Inflammatory macrophage treated with lipopolysaccharide for 1 hour (primary cell): ENCODE data around the gene KLHL22.
"Not testable (repeated sequence)": the region's sequence is repeated elsewhere in the genome, so short reads cannot be mapped to it uniquely, and the experiment has no call there.

Experiments used
- DNase-seq, 2 donors: peaks; one replicate each; pipeline ENCODE4 v3.0.0-alpha.2; 2020 to 2022

Gene KLHL22, protein sequence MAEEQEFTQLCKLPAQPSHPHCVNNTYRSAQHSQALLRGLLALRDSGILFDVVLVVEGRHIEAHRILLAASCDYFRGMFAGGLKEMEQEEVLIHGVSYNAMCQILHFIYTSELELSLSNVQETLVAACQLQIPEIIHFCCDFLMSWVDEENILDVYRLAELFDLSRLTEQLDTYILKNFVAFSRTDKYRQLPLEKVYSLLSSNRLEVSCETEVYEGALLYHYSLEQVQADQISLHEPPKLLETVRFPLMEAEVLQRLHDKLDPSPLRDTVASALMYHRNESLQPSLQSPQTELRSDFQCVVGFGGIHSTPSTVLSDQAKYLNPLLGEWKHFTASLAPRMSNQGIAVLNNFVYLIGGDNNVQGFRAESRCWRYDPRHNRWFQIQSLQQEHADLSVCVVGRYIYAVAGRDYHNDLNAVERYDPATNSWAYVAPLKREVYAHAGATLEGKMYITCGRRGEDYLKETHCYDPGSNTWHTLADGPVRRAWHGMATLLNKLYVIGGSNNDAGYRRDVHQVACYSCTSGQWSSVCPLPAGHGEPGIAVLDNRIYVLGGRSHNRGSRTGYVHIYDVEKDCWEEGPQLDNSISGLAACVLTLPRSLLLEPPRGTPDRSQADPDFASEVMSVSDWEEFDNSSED

DNA sequence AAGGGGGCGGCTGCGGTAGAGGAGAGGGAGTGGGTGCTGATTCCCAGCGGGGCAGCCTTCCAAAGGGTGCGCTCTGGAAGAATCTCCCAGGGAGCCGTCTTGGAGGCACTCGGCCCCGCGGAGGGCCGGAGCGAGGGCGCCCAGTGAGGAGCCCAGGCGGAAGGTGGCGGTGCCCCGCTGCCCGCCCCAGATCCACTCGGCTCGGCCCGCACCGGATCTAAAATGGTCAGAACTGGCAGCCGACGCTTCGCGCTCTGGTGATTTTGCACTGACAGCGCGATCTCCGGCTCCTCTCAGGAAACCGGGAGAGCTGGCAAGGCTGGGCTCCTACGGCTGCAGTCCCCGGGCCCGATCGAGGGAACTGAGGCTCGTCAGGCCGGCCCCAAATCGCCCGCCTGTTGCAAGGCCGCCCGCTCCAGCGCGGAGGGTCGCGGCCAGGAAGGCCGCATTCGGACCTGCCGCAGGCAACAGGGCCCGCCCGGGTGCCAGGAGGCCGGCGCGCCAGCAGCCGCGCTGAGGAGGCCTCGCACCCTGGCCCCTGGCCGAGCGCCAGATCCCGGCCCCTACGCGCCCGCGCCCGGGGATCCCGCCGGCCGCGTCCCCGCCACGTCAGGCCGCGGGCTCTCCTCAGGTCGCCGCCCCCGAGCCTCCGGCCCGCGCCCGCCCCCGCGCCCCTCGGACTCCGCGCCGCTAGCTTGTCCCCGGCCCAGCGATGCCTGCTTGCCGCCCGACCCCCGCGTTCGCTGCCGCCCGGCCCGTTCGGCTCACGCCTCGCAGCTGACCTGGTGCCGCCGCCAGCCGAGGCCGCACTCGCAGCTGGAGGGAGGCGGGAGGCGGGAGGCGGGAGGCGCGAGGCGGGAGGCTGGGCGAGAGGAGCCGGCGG, at the start of gene KLHL22:
Gene KLHL22, minus strand, starts transcription at position 818 of the 883 bp plus-strand sequence. CDS start 6,584 bp downstream, outside the sequence.
- peak; percentile 14 to 22 for DNase-seq

DNA sequence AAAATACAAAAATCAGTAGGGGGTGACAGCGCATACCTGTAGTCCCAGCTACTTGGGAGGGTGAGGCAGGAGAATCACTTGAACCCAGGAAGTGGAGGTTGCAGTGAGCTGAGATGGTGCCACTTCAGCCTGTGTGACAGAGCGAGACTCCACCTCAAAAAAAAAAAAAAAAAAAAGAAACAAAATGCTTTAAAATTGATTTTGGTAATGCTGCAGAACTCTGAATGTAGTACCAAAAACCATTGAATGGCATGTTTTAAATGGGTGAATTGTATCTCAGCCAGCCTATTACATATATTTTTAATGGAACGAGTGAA, 49.7 kb upstream of the KLHL22 start:
- DNase-seq, result not testable (repeated sequence)

DNA sequence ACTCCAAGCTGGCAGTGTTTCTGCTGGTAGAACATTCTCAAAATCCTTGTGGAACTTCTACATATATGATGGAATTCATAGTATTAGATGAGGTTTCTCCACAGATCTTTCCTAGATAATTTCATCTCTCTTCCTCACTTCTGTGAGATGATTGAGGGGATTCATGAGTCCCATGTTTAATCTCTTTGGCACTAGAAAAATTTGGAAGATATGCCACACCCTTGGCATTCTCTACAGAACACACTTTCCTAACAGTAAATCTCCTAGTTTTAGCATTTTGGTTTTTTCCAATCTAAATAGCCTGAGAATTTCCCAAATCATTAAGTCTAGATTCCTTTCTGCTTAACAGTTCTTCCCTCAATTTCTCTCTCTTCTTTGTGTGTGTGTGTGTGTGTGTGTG, 47.1 kb upstream of the KLHL22 start:
- DNase-seq, result no peak

DNA sequence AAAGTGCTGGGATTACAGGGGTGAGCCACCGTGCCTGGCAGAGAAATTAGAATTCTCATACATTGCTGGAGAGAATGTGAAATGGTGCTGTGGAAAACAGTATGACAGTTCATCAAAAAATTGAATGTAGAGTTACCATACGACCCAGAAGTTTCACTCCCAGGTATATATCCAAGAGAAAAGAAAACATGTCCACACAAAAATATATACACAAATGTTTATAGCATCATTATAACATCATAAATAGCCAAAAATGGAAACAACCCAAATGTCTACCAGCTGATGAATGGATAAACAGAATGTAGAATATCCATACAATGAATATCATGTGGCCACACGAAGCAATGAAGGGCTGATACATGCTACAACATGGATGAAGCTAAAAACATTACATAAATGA, 46.5 kb upstream of the KLHL22 start:
- DNase-seq, result no peak

DNA sequence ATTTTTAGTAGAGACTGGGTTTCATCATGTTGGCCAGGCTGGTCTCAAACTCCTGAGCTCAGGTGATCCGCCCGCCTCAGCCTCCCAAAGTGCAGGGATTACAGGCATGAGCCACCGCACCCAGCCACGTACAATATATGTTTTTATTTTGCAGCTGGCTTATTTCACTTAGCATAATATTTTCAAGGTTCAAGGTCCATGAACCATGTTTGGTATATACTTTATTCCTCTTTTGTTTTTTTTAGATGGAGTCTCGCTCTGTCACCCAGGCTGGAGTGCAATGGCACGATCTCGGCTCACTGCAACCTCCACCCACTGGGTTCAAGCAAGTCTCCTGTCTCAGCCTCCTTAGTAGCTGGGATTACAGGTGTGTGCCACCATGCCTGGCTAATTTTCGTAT, 43.3 kb upstream of the KLHL22 start:
- DNase-seq, result not testable (repeated sequence)

DNA sequence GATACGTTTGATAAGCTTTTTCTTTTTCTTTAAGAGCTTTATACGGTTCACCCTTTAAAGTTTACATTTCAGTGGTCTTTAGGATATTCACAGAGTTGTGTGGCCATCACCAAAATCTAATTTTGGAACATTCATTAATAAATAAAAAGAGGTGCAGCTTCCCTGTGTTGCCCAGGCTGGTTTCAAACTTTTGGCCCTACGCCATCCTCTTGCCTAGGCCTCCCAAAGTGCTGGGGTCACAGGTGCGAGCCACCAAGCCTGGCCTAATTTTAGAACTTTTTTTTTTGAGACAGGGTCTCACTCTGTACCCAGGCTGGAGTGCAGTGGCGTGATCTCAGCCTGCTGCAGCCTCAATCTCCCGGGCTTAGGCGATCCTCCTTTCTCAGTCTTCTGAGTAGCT, 42.4 kb upstream of the KLHL22 start:
- DNase-seq, result no peak

DNA sequence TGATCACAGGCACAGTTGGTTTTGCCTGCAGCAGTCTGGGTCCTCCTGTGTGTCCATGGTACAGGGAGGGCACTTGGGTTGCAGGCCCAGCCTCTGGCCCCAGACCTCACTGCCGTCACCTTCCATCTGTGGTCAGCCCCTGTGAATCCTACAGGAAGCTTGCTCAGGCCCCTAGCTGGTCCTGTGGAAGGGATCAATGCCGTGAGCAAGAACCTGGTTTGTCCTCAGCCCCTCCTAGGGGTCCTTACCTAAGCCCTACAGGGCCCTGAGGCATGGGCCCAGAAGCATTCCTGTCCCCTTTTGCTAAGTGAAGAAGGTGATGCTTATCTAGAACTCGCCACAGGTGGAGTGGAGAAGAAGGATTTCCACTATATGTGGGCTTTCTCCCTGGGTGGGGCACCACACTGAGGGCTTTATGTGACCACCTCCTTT, 41.7 kb upstream of the KLHL22 start:
- no peak for DNase-seq

DNA sequence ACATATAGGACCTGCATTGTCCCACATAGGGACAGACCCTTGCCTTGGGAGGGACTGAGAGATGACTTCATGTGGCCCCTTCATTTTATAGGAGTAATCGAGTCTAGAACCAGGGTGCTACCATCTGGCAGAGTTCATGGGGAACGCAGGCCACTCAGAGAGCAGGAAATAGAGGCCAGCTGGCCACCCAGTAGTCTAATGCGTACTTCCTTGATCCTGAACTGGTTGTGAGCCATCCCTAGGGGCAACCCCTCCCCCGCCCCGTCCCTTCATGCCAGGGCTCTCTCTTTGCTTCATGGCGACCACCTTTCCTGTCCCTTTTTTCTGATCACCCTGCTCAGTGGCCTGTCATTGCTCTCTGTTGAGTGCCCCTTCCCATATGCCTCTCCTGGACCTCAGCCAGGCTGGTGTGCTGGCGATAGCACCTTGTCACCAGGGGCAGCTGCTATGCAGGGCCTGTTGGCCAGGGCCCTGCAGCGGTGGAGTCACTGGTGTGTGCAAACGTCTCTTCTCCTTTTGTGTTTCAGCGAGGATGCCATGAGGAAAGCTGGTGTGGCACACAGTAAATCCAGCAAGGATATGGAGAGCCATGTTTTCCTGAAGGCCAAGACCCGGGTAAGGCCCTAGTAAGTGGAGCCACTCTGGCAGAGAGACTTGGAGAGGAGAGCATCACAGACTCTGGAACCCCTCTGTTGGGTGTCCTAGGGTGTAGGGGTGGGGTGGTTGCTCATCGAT, 41.2 kb upstream of the KLHL22 start:
- no peak for DNase-seq

DNA sequence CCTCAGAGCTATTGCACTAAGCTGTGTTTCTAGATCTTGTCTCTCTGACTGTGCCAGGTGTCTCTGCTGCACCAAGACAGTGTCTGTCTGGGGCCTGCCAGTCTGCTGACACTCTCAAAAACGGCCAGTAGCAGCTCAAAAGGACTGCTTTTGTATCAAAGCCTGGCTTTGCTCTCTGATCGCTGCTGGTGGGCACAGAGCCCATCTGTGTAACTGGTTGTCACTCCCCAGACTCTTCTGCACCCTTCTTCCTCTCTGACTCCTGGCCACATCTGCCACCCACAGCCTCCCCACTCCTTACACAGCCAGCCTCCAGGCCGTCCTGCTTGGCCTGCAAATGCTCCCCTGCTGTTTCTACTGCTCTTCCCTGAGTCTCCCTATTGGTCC, 38.3 kb upstream of the KLHL22 start:
- DNase-seq, result no peak

DNA sequence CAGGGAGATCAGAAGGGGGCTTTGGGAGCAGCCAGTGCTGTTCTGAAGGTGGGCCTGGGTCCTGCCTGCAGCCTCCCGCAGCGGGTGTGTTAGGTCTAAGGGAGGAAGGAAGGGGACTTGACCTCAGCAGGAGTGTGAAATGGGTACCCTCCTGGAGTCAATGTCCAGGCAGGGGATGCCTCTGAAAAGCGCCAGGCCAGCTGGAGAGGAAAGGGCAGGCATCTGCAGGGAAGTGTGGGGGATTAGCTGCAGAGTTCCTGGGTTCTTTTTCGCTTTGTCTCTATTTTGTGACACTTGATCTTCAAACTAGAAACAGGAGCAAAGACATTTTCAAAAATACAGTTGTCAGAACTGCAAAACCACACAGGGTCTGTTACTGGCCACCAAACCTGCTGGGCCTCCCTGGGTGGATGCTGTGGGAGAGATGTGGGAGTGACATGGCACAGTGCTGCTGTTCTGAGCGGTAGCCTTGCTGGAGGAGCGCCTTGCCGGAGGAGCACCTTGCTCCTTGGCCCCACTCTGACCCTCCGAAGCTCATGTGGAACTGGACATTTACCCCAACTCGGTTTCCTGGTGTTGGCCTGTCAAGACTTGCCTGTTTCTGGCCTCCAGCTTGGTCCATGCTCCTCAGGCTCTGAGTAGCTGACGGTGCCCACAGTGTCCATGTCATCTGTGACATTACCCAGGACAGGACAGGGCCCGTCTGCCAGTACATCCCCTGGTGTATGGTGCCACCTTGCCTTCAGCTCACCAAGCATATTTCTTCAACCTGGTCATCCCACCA, 37.7 kb upstream of the KLHL22 start:
- DNase-seq, result no peak

DNA sequence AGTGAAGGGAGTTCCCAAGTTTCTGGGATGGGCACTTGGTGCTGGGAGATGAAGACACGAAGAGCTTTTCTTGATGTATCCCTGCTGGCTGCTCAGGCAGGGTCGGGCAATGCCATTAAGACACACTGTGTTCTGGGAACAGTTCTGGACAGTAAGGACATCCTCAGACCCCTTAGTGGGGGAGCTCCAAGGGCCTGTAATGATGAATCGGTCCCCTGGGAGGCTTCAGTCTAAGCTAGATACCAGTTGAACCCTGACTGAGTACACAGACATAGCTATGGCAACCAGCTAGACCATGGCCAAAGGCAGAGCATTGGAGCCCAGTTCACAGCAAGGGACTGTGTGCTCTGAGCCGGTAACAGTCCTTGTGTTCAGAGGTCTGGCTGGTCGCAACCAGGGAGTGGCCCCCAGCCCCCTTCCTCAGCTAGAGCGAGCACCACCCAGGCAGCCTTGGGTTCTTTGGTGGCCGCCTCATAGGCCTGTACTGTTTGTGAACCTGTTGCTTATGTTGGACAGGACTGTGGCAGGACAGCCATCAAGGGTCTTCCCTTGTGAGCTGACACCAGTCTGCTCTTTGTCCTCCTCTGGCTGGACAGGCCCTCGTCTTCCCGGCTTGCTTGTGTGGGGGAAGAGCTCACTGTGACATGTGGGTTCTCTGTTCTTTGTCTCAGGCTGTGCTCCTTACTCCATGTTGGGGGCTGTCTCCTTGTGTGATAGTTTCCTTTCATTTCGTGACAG, 36.8 kb upstream of the KLHL22 start:
- DNase-seq, result no peak

DNA sequence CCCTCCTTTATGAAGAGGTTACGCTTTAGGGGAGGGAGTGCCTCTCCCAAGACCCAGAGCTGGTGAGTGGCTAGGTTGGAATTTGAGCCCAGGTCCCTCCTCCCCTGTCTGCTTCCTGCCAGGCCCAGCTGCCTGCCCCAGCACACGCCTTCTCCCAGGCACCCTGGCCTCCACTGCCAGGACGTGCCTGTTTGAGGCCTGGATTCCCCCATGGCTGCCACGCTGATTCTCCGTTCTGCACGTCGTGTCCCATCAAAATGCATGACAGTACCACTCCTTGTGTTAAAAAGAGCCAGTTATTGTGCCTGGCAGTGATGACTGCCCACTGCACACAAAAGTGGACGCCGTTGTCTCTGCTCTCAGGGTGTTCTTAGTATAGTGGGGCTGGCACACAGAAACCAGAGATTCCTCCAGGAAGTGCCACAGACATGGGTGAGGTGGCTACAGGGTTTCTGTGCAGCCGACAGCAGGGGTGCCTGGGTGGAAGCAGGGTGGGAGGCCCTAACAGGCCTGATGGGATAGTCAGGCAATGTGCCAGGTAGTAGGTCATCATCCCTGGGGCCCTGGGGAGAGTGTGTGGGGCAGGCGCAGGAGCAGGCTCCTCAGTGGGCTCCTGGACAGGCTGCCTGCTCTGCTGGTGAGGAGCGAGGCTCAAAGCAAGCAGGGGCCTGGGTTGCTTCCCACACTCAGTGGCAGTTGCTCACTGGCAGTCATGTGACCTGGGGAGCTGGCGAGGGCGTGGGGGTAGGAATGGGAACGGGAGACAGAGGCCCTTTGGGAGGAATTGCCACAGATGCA, 36.0 kb upstream of the KLHL22 start:
- DNase-seq, result peak; percentile 40 to 81

DNA sequence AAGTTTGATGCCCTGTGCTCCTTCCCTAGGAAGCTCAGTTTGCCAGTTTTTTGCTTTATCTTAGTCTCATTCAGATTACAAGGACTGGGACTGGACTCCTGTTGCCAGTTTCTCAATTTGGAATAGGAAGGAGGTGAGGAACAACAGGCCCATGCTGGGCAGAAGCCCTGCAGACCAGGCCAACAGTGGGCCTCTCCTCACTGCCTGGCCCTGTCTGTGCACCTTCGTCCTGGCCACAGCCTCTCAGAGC, 35.5 kb upstream of the KLHL22 start:
- no peak for DNase-seq

DNA sequence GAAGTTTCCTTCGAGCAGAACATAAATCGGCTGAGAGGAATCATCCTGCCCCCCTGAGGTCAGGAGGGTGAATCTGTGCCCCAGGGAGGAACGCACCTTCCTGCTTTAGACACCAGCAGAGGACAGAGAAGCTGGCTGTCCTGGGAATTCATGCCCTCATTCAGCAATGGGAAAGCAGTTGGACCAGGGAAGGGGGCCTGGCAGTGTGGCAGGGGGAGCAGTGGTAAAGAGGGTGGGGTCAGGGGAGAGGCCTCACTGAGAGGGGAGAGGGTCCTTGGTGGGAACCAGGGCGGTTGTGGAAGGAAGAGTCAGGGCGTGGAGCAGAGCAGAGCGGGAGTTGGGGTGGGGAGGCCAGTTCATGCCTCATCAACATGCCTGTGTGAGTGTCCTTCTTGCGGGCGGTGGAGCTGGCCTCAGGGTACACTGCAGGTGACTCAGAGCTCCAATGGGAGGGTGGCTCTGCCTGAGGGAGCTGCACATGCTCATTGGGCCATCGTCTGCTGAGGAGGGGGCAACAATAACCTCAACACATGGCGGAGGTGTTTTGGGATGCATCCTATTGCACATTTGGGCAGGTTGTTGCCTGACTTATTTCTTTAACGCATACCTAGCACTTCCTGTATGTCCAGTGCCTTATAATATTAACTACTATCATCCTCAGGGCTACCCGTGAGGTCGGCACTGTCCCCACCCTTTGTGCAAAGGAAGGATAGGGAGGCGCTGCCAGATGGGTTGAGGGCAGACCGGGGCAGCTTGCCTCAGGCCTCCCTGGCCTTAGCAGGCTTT, 35.0 kb upstream of the KLHL22 start:
- DNase-seq, result no peak

DNA sequence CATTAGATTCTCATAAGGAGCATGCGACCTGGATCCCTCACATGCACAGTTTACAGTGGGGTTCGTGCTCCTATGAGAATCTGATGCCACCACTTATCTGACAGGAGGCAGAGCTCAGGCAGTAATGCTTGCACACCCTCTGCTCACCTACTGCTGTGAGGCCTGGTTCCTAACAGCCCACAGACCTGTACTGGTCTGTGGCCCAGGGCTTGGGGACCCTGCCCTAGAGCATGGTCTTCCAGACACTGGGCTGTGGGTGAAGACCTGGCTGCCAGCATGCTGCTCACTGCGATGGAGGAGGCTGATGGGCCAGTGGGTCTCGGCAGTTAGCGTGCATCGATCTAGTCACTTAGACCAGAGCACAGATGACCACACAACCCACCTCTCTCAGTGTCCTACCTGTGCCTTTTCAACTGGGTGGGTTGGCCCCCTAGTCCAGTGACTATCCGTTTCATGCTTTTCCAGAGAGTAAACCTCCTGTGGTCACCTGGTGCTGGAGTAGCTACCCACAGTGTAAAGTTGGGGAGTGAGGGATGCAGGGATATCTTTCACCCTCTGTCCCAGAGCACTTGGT, 32.9 kb upstream of the KLHL22 start:
- no peak for DNase-seq

DNA sequence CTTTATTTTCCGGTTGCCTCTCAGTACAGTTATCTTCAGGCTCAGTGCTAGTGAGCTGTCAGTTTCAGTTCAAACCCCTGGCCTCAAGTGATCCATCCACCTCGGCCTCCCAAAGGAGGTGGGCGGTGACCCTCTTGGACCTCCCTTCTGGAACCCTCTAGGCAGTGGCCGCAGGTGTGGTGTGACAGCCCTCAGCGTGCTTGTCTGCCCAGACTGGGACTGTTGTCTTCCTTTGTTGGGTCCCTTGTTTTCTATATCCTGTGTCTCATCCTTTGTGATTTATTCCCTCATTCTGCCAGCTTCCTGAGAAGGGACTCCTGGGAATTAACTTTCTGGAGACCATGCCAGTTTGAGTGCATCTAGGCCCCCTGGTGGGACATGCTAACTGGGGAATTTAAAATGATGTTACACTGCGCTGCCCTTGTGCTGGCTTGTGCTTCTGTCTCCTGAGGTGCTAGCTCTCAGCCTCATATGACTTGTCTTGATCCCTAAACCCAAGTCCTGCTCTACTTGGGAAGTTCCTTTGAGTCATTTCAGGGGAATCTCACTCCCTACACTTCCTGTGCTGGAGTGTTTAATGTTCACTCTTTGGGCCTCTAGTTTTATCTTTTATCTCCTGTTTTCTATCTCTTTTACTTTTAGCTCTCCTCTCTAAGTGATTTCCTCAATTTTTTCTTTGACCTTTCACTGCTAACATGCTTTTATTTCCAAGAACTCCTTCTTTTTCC, 31.2 kb upstream of the KLHL22 start:
- peak in 1 of 2 donors; percentile 79 for DNase-seq

DNA sequence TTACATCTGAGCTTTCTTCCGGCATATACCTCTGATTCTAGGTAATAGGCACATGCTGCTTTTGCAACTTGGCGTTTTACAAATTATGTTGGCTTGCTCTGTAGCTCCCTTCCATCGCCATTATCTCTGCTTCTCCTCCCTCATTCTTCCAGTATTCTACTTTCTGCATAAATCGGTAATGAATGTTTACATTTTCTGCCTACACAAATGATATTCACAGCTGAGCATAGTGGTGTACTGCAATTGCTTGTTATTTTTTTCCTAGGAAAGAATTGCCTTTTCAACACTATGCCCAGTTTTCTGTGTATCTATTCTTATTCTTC, 30.7 kb upstream of the KLHL22 start:
- no peak for DNase-seq

DNA sequence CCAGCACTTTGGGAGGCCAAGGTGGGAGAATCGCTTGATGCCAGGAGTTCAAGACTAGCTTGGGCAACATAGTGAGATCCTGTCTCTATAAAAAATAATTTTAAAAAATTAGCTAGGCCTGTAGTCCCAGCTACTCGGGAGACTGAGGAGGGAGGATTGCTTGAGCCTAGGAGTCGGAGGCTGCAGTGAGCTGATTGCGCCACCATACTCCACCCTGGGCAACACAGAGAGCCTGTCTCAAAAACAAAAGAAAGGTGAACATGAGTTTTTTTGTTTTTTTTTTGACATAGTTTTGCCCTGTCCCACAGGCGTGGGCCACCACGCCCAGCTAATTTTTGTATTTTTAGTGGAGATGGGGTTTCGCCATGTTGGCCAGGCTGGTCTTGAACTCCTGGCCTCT, 29.5 kb upstream of the KLHL22 start:
- DNase-seq, result no peak

DNA sequence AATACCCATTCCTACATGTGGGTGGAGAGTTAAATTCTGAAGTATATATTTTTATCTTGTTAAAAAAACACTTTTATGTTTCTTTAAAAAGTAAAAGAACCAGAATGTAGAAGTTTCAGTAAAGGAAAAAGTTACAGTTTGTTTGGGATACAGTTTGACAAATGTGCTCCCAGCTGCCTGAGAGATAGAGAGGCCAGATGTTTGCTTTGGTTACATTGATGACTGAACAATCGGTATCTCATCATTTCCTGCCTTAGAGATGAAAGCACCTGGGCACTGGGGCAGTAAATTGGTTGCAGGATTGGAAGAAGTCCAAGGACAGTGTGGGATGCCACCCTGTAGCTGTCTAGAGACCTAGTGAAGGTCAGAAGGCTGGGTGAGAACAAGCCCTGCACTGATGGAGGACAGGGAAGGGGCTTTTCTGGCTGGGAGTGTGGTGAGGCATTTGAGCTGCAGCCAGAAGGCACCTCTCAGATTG, 28.4 kb upstream of the KLHL22 start:
- DNase-seq, result no peak
